Keratinocyte (primary cell): Measurements from ENCODE around the gene NINJ1.

Experiments
- EZH2 ChIP-seq: IDR thresholded peaks from one replicate; pipeline ENCODE4 v1.6.1; 2012; ENCODE audit warnings: inconsistent platforms, mild to moderate bottlenecking, low read length, moderate library complexity
- TF ChIP-seq, protein P1 (sequence below), 3 experiments: IDR thresholded peaks in 1 of 3; conservative IDR thresholded peaks in 1 of 3; optimal IDR thresholded peaks in 1 of 3; 2 replicates in 2 of 3; 3 replicates in 1 of 3; pipeline versions ENCODE3 to v1.5.1; 2011; ENCODE audit warnings: low read length in 3 of 3, mild to moderate bottlenecking in 3 of 3, moderate library complexity in 2 of 3, control low read depth in 1 of 3, inconsistent platforms in 1 of 3; ENCODE audit not compliant: insufficient read depth in 2 of 3; ENCODE audit errors: extremely low read depth in 1 of 3

DNA sequence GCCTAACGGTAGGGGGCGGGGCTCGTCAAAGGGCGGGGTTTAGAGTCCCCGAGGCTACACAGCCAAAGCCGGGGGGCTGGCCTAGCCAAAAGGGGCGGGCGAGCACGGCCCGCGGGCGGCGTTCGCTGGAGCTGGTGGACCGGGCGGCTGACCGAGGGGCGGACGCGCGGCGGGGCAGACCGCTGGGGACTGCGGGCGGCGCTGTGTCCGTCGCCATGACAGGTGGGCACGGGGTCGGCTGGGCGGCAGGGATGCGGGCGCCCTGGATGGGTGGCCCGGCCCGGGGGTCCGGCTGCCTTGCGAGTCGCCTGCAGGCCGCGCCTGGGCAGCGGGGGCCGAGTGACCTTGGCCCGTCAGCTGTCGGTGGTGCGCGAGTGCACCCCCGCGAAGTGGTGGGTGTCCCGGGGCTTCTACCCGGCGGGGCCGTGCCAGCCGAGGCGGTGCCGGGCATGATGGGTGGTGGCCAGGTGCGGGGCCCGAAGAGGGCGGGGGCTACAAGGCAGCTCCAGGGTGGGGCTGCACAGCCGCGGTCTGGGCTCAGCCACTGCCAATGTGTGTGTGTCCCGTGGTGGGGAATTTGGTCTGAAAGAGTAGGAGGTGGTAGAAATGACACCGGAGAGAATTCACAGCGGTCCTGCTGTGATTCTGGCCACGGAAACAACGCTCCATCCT lies 37.8 kb downstream of the NINJ1 start, which contains the start of gene CARD19:
- no peak for TF ChIP-seq EZH2
- TF ChIP-seq, protein P1, sequence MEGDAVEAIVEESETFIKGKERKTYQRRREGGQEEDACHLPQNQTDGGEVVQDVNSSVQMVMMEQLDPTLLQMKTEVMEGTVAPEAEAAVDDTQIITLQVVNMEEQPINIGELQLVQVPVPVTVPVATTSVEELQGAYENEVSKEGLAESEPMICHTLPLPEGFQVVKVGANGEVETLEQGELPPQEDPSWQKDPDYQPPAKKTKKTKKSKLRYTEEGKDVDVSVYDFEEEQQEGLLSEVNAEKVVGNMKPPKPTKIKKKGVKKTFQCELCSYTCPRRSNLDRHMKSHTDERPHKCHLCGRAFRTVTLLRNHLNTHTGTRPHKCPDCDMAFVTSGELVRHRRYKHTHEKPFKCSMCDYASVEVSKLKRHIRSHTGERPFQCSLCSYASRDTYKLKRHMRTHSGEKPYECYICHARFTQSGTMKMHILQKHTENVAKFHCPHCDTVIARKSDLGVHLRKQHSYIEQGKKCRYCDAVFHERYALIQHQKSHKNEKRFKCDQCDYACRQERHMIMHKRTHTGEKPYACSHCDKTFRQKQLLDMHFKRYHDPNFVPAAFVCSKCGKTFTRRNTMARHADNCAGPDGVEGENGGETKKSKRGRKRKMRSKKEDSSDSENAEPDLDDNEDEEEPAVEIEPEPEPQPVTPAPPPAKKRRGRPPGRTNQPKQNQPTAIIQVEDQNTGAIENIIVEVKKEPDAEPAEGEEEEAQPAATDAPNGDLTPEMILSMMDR (optimal IDR thresholded peaks at IDR 0.05 in 1 of 3, IDR thresholded peaks at IDR 0.05 in 1 of 3, conservative IDR thresholded peaks at IDR 0.05 in 1 of 3; ENCODE audit: extremely low read depth in 1 of 3, insufficient read depth in 2 of 3, low read length in 3 of 3): no peak
